GM12878 (cell line): ENCODE data around the gene SRXN1. TPM values are rescaled to one million over a fixed set of nuclear protein-coding genes. Genes with fewer than 3 reads are reported as not detected.

Experiments used
- ATAC-seq: fragments of 200-7000 bp; cut with Tn5 transposase; 3 replicates; pipeline ENCODE4 v1.9.1; 2020; ENCODE audit warnings: mild to moderate bottlenecking, moderate library complexity
- BruUV-seq: library from RNA; stranded (reverse); fragments of 400-500 nt; replicated peaks from 2 replicates; lab custom pipeline; 2021; lab: Mats Ljungman, UMichigan
- CTCF ChIA-PET: fragments of 300-600 bp; sonication (Branson Sonifier 250); formaldehyde crosslinking; extraction: SDS; loops from one replicate; lab custom pipeline; 2021; ENCODE audit warnings: inconsistent platforms; lab: Yijun Ruan, JAX
- POLR2A ChIA-PET: fragments of 350-600 bp; formaldehyde crosslinking; extraction: SDS; loops from one replicate; lab custom pipeline; 2021; ENCODE audit warnings: inconsistent platforms; lab: Charles Lee
- RAD21 ChIA-PET: fragments of 300-600 bp; sonication (Branson Sonifier 250); formaldehyde crosslinking; loops from one replicate; lab custom pipeline; 2023; ENCODE audit warnings: antibody characterized with exemption; ENCODE audit not compliant: unreplicated experiment; lab: Charles Lee
- SMC1A ChIA-PET: fragments of 300-600 bp; sonication (Branson Sonifier 250); formaldehyde crosslinking; loops from one replicate; lab custom pipeline; 2023; ENCODE audit not compliant: unreplicated experiment, uncharacterized antibody; lab: Charles Lee
- DNase-seq: peaks from one replicate; pipeline ENCODE4 v3.0.0-alpha.2; 2011; ENCODE audit warnings: low read depth, low spot score
- FAIRE-seq: peaks from 3 replicates; lab custom pipeline; 2011; peaks lifted over from hg19 to GRCh38; lab: Jason Lieb, UNC
- H2AFZ ChIP-seq: 2 replicates; pipeline ENCODE4 v1.6.0; 2011; ENCODE audit warnings: low read depth, low read length, control low read depth; ENCODE audit not compliant: control insufficient read depth
- H3K27ac ChIP-seq: 2 replicates; pipeline ENCODE4 v1.5.1; 2011; ENCODE audit warnings: control low read depth; ENCODE audit not compliant: control insufficient read depth, insufficient read depth
- H3K27me3 ChIP-seq, 2 experiments: replicated peaks in 1 of 2; 2 replicates each; pipeline versions ENCODE4 v1.6.0 to v1.6.1; 2011; ENCODE audit warnings: low read length in 1 of 2; ENCODE audit not compliant: control insufficient read depth in 2 of 2, insufficient read depth in 2 of 2
- H3K36me3 ChIP-seq, 2 experiments: 2 replicates each; pipeline ENCODE4 v1.5.1; 2011; ENCODE audit warnings: low read length in 1 of 2; ENCODE audit not compliant: control insufficient read depth in 2 of 2, insufficient read depth in 2 of 2
- H3K4me1 ChIP-seq: 2 replicates; pipeline ENCODE4 v1.6.1; 2011; ENCODE audit warnings: mild to moderate bottlenecking, low read length, moderate library complexity, mixed read lengths; ENCODE audit not compliant: control insufficient read depth, insufficient read depth
- H3K4me2 ChIP-seq: 2 replicates; pipeline ENCODE4 v1.6.0; 2011; ENCODE audit warnings: control low read depth; ENCODE audit not compliant: control insufficient read depth, insufficient read depth
- H3K4me3 ChIP-seq: fragments of 200-600 bp; sonication (generic); 2 replicates; pipeline ENCODE4 v1.5.1; 2016
- H3K79me2 ChIP-seq: 2 replicates; pipeline ENCODE4 v1.6.0; 2011; ENCODE audit warnings: low read length; ENCODE audit not compliant: control insufficient read depth, insufficient read depth
- H3K9ac ChIP-seq: 2 replicates; pipeline ENCODE4 v1.8.0; 2011; ENCODE audit warnings: low read length, control low read depth, mixed read lengths; ENCODE audit not compliant: control insufficient read depth, insufficient read depth
- H3K9me3 ChIP-seq: replicated peaks from 3 replicates; pipeline ENCODE4 v1.5.1; 2011; ENCODE audit warnings: mild to moderate bottlenecking, low read length; ENCODE audit not compliant: control insufficient read depth, insufficient read depth
- H4K20me1 ChIP-seq: 2 replicates; pipeline ENCODE4 v1.6.0; 2011; ENCODE audit not compliant: control insufficient read depth, insufficient read depth
- CREM ChIP-seq: IDR thresholded peaks from 2 replicates; pipeline ENCODE4 v1.6.1; 2014; ENCODE audit warnings: antibody characterized with exemption, low read depth
- MXI1 ChIP-seq: fragments of 150-350 bp; IDR thresholded peaks from 2 replicates; pipeline ENCODE4 v1.6.1; 2011; ENCODE audit warnings: low read depth, mild to moderate bottlenecking, inconsistent platforms, low read length, improper control_type of control experiment
- MYB ChIP-seq: fragments of 150-350 bp; IDR thresholded peaks from 2 replicates; pipeline ENCODE4 v1.6.1; 2014; ENCODE audit warnings: mild to moderate bottlenecking, low read depth, low read length, borderline replicate concordance
- MYC ChIP-seq: IDR thresholded peaks from 2 replicates; pipeline ENCODE4 v1.6.1; 2011; ENCODE audit warnings: mild to moderate bottlenecking, low read length, moderate library complexity, inconsistent platforms; ENCODE audit not compliant: insufficient read depth, insufficient replicate concordance, insufficient read length, severe bottlenecking
- RCOR1 ChIP-seq: conservative IDR thresholded peaks from 2 replicates; pipeline ENCODE4 v1.6.1; 2012; ENCODE audit warnings: low read depth, low read length, improper control_type of control experiment
- SREBF1 ChIP-seq: IDR thresholded peaks from 2 replicates; pipeline ENCODE4 v1.6.1; 2012; ENCODE audit warnings: mild to moderate bottlenecking, low read length
- TARDBP ChIP-seq: IDR thresholded peaks from 2 replicates; pipeline ENCODE4 v1.6.1; 2016; ENCODE audit warnings: borderline replicate concordance
- WGBS: methylation state at CpG from one replicate; pipeline ENCODE4 v1.1.6; 2016; ENCODE audit warnings: low lambda C conversion rate; ENCODE audit not compliant: insufficient replicate concordance, insufficient coverage; ENCODE audit errors: missing lambda C conversion rate; 5-methylcytosine and 5-hydroxymethylcytosine counted together
- in situ Hi-C: fragments of 300-500 bp; cut with MboI; formaldehyde crosslinking; loops from 9 replicates; pipeline ENCODE4 v1.14.3; 2018; ENCODE audit warnings: mixed read lengths
- intact Hi-C: fragments of 100-400 bp; cut with micrococcal nuclease; formaldehyde crosslinking; loops from one replicate; pipeline ENCODE4 v1.14.2; 2022; ENCODE audit not compliant: unreplicated experiment
- polyA plus RNA-seq, 11 experiments: library from polyadenylated mRNA; depleted of rRNA in 4 of 11; unstranded in 6 of 11; stranded (reverse) in 5 of 11; fragments of >200 nt; fragmentation: Nextera tagmentation in 4 of 11; fragmentation: Illumina TruSeq in 1 of 11; extraction: Ambion mirVana in 4 of 11; extraction: Trizol in 1 of 11; gene quantifications; 1 replicate in 1 of 11; 2 replicates in 10 of 11; pipeline versions ENCODE4 v1.2.1 to v1.2.3, GENCODE V29; 2011 to 2016; ENCODE audit warnings: inconsistent platforms in 2 of 11, missing spikeins in 2 of 11, low read depth in 1 of 11
- total RNA-seq, 4 experiments: library from RNA; depleted of rRNA in 3 of 4; stranded (reverse); fragments of >200 nt in 3 of 4; fragmentation: Illumina TruSeq in 1 of 4; extraction: Trizol in 1 of 4; gene quantifications; 2 replicates each; pipeline versions ENCODE4 v1.2.1 to v1.2.3, GENCODE V29; 2013 to 2021
- TF ChIP-seq, protein P1 (sequence below): IDR thresholded peaks from 2 replicates; pipeline ENCODE4 v1.6.1; 2012; ENCODE audit warnings: mild to moderate bottlenecking, low read depth, low read length
- TF ChIP-seq, protein P2 (sequence below): IDR thresholded peaks from 2 replicates; pipeline ENCODE4 v1.6.1; 2011; ENCODE audit warnings: borderline replicate concordance, low read depth, mild to moderate bottlenecking, moderate library complexity, mixed read lengths, low read length; ENCODE audit not compliant: insufficient read depth; ENCODE audit errors: extremely low read length

The SRXN1 gene
- total and polyA plus RNA-seq, 10 of the 15 experiments (the other 5 are each of a cell fraction or from before 2014, with no cell fraction given) = 4.1 to 20.5 (median 15.6) TPM

DNA sequence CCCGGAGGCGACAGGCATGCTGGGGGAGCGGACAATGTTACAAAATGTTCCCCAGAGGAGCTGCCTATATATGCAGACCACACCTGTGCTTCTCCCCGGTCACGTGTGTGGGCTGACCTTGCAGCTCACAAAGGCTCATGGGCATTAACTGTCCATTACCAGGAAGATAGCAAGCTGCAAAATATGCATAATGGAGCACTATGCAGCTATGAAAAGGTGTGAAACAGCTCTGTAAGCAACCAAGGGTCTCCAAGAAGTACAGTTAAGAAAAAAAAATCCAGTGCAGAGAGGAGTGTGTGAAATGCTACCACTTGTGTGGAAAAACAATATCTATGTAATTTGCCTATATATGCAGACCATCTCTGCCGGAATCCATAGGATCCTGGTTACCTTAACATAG lies 52.3 kb downstream of the SRXN1 start:
- Histone ChIP-seq H3K79me2 (no peaks in the 10 kb centered on the region), H3K27me3 (peaks cover 0 to 2% of the 10 kb centered on the region in 2 experiments; a peak in 2 of 4 replicates), H2AFZ (no peak overlapping the region), H3K36me3 (no peaks in the 10 kb centered on the region), H3K4me3 (no peak overlapping the region), H3K4me2 (no peak overlapping the region), H3K27ac (no peak overlapping the region), H3K9ac (no peak overlapping the region), H4K20me1 (no peaks in the 10 kb centered on the region), H3K9me3 (no peaks in the 10 kb centered on the region), H3K4me1 (no peaks in the 10 kb centered on the region)
- TF ChIP-seq MYC (no peak), TARDBP (no peak), RCOR1 (no peak), MYB (no peak), SREBF1 (no peak), MXI1 (no peak), CREM (no peak)
- TF ChIP-seq, protein P1, sequence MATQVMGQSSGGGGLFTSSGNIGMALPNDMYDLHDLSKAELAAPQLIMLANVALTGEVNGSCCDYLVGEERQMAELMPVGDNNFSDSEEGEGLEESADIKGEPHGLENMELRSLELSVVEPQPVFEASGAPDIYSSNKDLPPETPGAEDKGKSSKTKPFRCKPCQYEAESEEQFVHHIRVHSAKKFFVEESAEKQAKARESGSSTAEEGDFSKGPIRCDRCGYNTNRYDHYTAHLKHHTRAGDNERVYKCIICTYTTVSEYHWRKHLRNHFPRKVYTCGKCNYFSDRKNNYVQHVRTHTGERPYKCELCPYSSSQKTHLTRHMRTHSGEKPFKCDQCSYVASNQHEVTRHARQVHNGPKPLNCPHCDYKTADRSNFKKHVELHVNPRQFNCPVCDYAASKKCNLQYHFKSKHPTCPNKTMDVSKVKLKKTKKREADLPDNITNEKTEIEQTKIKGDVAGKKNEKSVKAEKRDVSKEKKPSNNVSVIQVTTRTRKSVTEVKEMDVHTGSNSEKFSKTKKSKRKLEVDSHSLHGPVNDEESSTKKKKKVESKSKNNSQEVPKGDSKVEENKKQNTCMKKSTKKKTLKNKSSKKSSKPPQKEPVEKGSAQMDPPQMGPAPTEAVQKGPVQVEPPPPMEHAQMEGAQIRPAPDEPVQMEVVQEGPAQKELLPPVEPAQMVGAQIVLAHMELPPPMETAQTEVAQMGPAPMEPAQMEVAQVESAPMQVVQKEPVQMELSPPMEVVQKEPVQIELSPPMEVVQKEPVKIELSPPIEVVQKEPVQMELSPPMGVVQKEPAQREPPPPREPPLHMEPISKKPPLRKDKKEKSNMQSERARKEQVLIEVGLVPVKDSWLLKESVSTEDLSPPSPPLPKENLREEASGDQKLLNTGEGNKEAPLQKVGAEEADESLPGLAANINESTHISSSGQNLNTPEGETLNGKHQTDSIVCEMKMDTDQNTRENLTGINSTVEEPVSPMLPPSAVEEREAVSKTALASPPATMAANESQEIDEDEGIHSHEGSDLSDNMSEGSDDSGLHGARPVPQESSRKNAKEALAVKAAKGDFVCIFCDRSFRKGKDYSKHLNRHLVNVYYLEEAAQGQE = no peak
- TF ChIP-seq, protein P2, sequence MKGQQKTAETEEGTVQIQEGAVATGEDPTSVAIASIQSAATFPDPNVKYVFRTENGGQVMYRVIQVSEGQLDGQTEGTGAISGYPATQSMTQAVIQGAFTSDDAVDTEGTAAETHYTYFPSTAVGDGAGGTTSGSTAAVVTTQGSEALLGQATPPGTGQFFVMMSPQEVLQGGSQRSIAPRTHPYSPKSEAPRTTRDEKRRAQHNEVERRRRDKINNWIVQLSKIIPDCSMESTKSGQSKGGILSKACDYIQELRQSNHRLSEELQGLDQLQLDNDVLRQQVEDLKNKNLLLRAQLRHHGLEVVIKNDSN = no peak
- BruUV-seq = no TSS peak
- RAD21 ChIA-PET = no interaction called here
- intact Hi-C loops = no loop called here
- CTCF ChIA-PET = interaction anchor here (1.1 kb wide), 2 partner anchors 37 to 45 kb away, joined by 3 to 4 read pairs; no protein-coding TSS in a partner anchor
- in situ Hi-C loops = no loop called here
- ATAC-seq (no peak), FAIRE-seq (no peak), DNase-seq (no peak)
- POLR2A ChIA-PET = no interaction called here
- SMC1A ChIA-PET = interaction anchor here (1.0 kb wide), 2 partner anchors 16 to 45 kb away, joined by 3 read pairs; no protein-coding TSS in a partner anchor
- 40% methylated on average over 6 of the region's 6 CpGs for WGBS
